Measurements from ENCODE around the gene CFDP1.

CFDP1 gene

GRCh38 chr16:75315539-75316306 lies 117.6 kb downstream of the CFDP1 start:
- no peak for DNase-seq

GRCh38 chr16:75312875-75313274 lies 120.4 kb downstream of the CFDP1 start:
- DNase-seq = no peak

- DNase-seq = no peak
Observed at GRCh38 chr16:75311383-75311938, 121.8 kb downstream of the CFDP1 start.

GRCh38 chr16:75310541-75310940 lies 122.8 kb downstream of the CFDP1 start:
- no peak for DNase-seq

- no peak for DNase-seq
Observed at GRCh38 chr16:75309899-75310430, 123.3 kb downstream of the CFDP1 start.

- no peak for DNase-seq
Observed at GRCh38 chr16:75309156-75309555, 124.1 kb downstream of the CFDP1 start.

- no peak for DNase-seq
Observed at GRCh38 chr16:75308011-75308410, 125.3 kb downstream of the CFDP1 start.

- DNase-seq = no peak
Observed at GRCh38 chr16:75307506-75307905, 125.8 kb downstream of the CFDP1 start.

- DNase-seq = no peak
Observed at GRCh38 chr16:75306099-75306762, 127.1 kb downstream of the CFDP1 start.

- DNase-seq = peak; percentile 20
Observed at GRCh38 chr16:75305364-75306098, 127.8 kb downstream of the CFDP1 start.

GRCh38 chr16:75304521-75305363 lies 128.6 kb downstream of the CFDP1 start:
- DNase-seq = no peak

- DNase-seq = no peak
Observed at GRCh38 chr16:75301804-75302203, 131.5 kb downstream of the CFDP1 start.

- DNase-seq = no peak
Observed at GRCh38 chr16:75298267-75298666, 135.0 kb downstream of the CFDP1 start.

GRCh38 chr16:75296606-75297005 lies 136.7 kb downstream of the CFDP1 start:
- no peak for DNase-seq

GRCh38 chr16:75294773-75295459 lies 138.4 kb downstream of the CFDP1 start:
- no peak for DNase-seq

- DNase-seq = no peak
Observed at GRCh38 chr16:75293772-75294171, 139.5 kb downstream of the CFDP1 start.

GRCh38 chr16:75293173-75293572 lies 140.1 kb downstream of the CFDP1 start:
- no peak for DNase-seq

- no peak for DNase-seq
Observed at GRCh38 chr16:75292691-75293090, 140.6 kb downstream of the CFDP1 start.

GRCh38 chr16:75289189-75289588 lies 144.1 kb downstream of the CFDP1 start:
- no peak for DNase-seq

- DNase-seq = peak; percentile 75
Observed at GRCh38 chr16:75288596-75289120, 144.6 kb downstream of the CFDP1 start.

- DNase-seq = no peak
Observed at GRCh38 chr16:75288181-75288580, 145.1 kb downstream of the CFDP1 start.

Data from CD4-positive, alpha-beta T cell treated with Interleukin-17A for 1 hour (primary cell).